RWPE1 (cell line): ENCODE measurements around the gene FAM83G.

Experiments
- CTCF ChIA-PET: fragments of 350-600 bp; sonication (Branson Sonifier 250); formaldehyde crosslinking; extraction: SDS; loops from one replicate; lab custom pipeline; 2021; lab: Yijun Ruan, JAX
- POLR2A ChIA-PET: fragments of 400-600 bp; formaldehyde crosslinking; extraction: SDS; loops from one replicate; lab custom pipeline; 2020; ENCODE audit warnings: antibody characterized with exemption; ENCODE audit not compliant: low non-redundant PET; lab: Yijun Ruan, JAX
- DNase-seq: peaks from one replicate; pipeline ENCODE4 v3.0.0; 2012; ENCODE audit warnings: low spot score
- H3K27ac ChIP-seq: fragments of 450-650 bp; 2 replicates; pipeline ENCODE4 v1.5.1; 2017
- CTCF ChIP-seq: fragments of 450-650 bp; conservative IDR thresholded peaks from 2 replicates; pipeline ENCODE4 v1.5.1; 2017; ENCODE audit warnings: low read depth, mild to moderate bottlenecking

The FAM83G gene

DNA sequence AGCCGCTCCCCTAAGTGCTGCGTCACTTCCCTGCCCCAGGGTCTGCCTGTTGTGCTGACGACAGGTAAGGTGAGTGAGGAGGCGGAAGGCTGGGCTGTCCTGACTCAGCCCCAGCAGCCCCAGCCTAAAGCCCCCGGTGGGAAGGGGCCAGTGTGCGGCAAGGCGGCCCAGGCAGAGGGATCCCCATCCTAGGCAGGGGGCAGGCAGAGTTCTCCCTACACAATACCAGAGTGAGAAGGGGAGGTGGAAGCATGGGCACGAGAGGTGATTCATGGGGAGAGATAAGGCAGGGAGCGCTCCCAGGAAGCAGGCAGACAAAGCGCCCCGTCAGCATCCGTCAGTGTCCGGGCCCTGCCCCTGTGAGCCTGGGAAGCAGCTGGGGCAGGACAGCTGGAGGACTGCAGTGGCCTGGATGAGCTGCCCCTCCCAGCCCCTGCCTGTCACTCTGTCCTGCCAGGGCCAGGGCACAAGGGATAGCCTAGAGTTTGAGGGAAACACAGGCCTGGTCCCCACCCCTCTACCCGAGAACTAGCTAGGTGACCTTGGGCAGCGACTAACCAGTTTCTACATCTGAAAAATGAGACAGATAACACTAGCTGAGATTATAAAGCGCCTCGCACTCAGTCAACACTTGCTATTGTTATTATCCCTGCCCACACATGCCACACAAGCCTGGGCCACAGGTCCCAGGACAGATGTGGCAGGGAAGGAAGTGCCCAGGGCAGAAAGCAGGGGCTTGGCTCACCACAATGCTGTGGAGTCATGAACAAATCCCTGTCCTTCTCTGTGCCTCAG is 3.8 kb downstream of the FAM83G start:
- no peak for TF ChIP-seq CTCF
- peak; percentile 89 for DNase-seq
- ChIA-PET POLR2A (no interaction called here), CTCF (interaction anchor here (0.6 kb wide), 1 partner anchor 40 kb away, joined by 3 read pairs; no protein-coding TSS in a partner anchor)
- H3K27ac ChIP-seq: peak overlapping the region; percentile 97

GRCh38 chr17:18999911-19000310 is 4.7 kb downstream of the FAM83G start:
- POLR2A ChIA-PET: no interaction called here
- DNase-seq: peak; percentile 21
- peak overlapping the region; percentile 97 for H3K27ac ChIP-seq
- CTCF ChIA-PET: interaction anchor here (0.6 to 1.0 kb wide), 3 partner anchors 23 to 40 kb away, joined by 3 to 4 read pairs (median 3); no protein-coding TSS in a partner anchor
- no peak for TF ChIP-seq CTCF

- CTCF ChIA-PET: interaction anchor here (0.7 to 1.0 kb wide), 2 partner anchors 39 to 43 kb away, joined by 3 to 4 read pairs; no protein-coding TSS in a partner anchor
- no peak for TF ChIP-seq CTCF
- DNase-seq: no peak
- peak overlapping the region; percentile 97 for H3K27ac ChIP-seq
- POLR2A ChIA-PET: no interaction called here
These were observed 5.2 kb downstream of the FAM83G start for GRCh38 chr17:18999394-18999793.

- TF ChIP-seq CTCF: no peak
- peak overlapping the region; percentile 97 for H3K27ac ChIP-seq
- DNase-seq: no peak
- POLR2A ChIA-PET: no interaction called here
- CTCF ChIA-PET: interaction anchor here (1.5 kb wide), 1 partner anchor 37 kb away, joined by 7 read pairs; no protein-coding TSS in a partner anchor
These were observed 6.8 kb downstream of the FAM83G start for GRCh38 chr17:18997650-18998196.

DNA sequence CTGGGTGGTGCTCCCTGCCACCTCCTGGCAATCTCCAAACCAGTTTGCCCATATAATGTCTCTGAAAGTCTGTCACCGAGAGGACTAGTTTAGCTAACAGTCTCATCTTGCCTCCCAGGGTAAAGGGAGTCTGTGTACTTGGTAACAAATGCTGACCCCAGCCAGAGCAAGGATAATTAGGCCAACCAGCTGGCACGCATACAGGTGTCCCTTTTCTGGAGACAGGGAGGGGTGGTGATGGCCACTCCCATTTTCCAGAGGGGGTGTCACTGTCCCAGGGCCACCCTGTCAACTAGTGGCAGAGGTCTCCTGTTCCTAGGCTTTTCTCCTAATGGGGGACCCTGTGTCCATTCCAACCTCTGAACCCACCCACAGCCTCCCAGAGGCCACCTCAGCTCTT is 8.1 kb downstream of the FAM83G start:
- no peak for DNase-seq
- ChIA-PET CTCF (no interaction called here), POLR2A (no interaction called here)
- TF ChIP-seq CTCF: no peak
- H3K27ac ChIP-seq: peak overlapping the region; percentile 97

DNA sequence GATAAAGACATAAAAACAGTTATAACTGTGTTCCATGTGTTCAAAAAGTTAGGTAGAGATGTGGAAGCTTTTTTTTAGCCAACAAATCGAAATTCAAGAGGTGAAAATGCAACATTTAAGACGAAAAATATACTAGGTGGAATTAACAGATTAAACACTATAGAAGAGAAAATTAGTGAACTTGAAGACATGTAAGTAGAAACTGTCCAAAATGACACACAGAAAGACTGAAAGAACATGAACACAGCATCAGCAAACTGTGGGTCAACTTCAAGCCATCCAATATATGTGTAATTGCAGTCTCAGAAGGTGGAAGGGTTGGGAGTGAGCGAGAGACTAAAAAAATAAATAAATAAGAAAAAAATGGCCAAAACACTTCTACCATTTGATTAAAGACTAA is 9.3 kb downstream of the FAM83G start:
- POLR2A ChIA-PET: no interaction called here
- no peak for TF ChIP-seq CTCF
- DNase-seq: no peak
- CTCF ChIA-PET: interaction anchor here (2.1 kb wide), 1 partner anchor 34 kb away, joined by 7 read pairs; no protein-coding TSS in a partner anchor
- H3K27ac ChIP-seq: no peak overlapping the region
